PFSK-1 (cell line): ENCODE measurements around the gene TIMM17A.

Experiments
- POLR2AphosphoS5 ChIP-seq: IDR thresholded peaks from 2 replicates; pipeline ENCODE4 v1.6.1; 2012; ENCODE audit warnings: low read depth, mild to moderate bottlenecking, control low read depth, low read length, moderate library complexity
- REST ChIP-seq, 2 experiments: IDR thresholded peaks; 2 replicates each; pipeline versions ENCODE4 v1.6.1 to v1.8.0; 2011 to 2012; ENCODE audit warnings: low read depth in 2 of 2, low read length in 2 of 2, control low read depth in 1 of 2, inconsistent platforms in 1 of 2, mild to moderate bottlenecking in 1 of 2, moderate library complexity in 1 of 2; ENCODE audit not compliant: insufficient read depth in 1 of 2
- SIN3A ChIP-seq: IDR thresholded peaks from 2 replicates; pipeline ENCODE4 v1.6.1; 2012; ENCODE audit warnings: mild to moderate bottlenecking, low read length, moderate library complexity, borderline replicate concordance; ENCODE audit not compliant: insufficient read depth
- TAF1 ChIP-seq: IDR thresholded peaks from 2 replicates; pipeline ENCODE4 v1.6.1; 2012; ENCODE audit warnings: low read length, control low read depth, borderline replicate concordance; ENCODE audit not compliant: insufficient read depth

- TF ChIP-seq TAF1 (no peak), POLR2AphosphoS5 (no peak), SIN3A (no peak), REST (IDR thresholded peaks at IDR 0.05; ENCODE audit: insufficient read depth in 1 of 2, low read depth in 2 of 2, low read length in 2 of 2) (no peak)
These were observed 17.6 kb upstream of the TIMM17A start for GRCh38 chr1:201937624-201938213.
